ENCODE measurements around the gene NAA16.

- TF ChIP-seq CTCF (IDR thresholded peaks at IDR 0.05; ENCODE audit: low read depth, low read length, poor library complexity, severe bottlenecking) (no peak), EZH2phosphoT487 (IDR thresholded peaks at IDR 0.05; ENCODE audit: borderline replicate concordance, low read length) (no peak)
These were observed 8.3 kb upstream of the NAA16 start for GRCh38 chr13:41302743-41303142.
